T-helper 17 cell (primary cell): ENCODE data around the gene DDRGK1. TPM values are rescaled to one million over a fixed set of nuclear protein-coding genes. Genes with fewer than 3 reads are reported as not detected.

Source experiments
- ATAC-seq: fragments of 150-1000 bp; cut with Tn5 transposase; 2 replicates; pipeline ENCODE4 v1.10.0; 2021; ENCODE audit warnings: mild to moderate bottlenecking, moderate library complexity
- DNase-seq, 3 donors: peaks; one replicate each; pipeline versions ENCODE4 v3.0.0 to v3.0.0-alpha.2; 2020 to 2021
- H3K9me3 ChIP-seq: one replicate; pipeline ENCODE4 v1.7.0; 2013; ENCODE audit warnings: low read length, mild to moderate bottlenecking; ENCODE audit not compliant: control insufficient read depth, poor library complexity, severe bottlenecking
- H3K27ac Mint-ChIP-seq: one replicate; pipeline ENCODE4 v1.8.0; 2022; ENCODE audit warnings: mild to moderate bottlenecking, moderate library complexity, mixed read lengths
- H3K27me3 Mint-ChIP-seq: one replicate; pipeline ENCODE4 v1.8.0; 2022; ENCODE audit warnings: mixed read lengths
- H3K36me3 Mint-ChIP-seq: one replicate; pipeline ENCODE4 v1.8.0; 2022; ENCODE audit warnings: low read depth, mixed read lengths
- H3K4me1 Mint-ChIP-seq: one replicate; pipeline ENCODE4 v1.8.0; 2022; ENCODE audit warnings: mild to moderate bottlenecking, mixed read lengths
- H3K4me3 Mint-ChIP-seq: one replicate; pipeline ENCODE4 v1.8.0; 2022; ENCODE audit warnings: mild to moderate bottlenecking, moderate library complexity, mixed read lengths
- total RNA-seq, 4 donors: library from RNA in 2 of 4; stranded (reverse) in 2 of 4; gene quantifications; one replicate each; pipeline ENCODE4 v1.2.3 and lab custom pipeline; 2022 to 2026

Gene DDRGK1
- total RNA-seq, 2 donors from 2014 or later: 43.7 to 45.6 TPM

DNA sequence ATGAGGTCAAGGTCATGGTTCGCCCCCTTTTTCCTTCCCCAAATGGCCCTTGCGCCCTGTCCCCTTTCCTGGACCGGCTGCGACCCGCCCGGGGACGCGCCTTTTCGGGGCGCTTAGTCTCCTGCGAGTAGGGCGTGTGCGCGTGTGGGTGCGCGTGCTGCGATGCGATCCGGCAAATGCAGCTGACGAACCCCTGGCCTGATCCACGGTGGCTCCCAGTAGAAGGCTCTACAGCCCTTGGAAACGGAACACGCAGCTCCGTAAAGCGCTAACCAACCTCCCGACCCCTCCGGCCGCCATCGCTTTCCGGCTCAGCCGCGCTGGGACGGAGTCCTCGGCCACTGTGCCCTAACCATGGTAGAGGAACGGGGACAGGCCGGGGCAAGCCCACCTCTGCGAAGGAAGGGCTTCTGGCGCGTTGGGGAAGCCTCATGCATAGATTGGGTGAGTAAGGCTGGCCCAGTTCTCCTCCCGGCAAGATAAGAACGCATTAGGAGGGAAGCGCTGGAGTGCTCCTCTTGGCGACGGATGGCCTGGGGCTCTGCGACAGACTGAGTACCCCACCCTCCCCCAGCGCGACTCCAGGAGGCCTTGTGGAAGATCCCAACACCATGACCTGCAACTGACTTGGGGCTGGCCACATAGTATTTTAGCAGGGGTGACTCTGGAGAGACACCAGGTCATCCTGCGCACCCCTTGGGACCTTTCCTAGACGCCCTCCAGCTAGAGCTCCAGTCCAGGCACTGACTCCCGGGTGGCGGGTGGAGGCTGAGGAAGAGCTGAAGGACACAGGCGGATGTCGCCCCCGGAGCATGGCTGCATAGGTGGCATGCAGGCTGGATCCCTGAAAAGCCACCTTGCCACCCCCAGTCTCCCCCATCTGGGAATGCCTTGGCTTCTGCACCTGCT, 35.6 kb upstream of the DDRGK1 start:
- DNase-seq: no peak
- ATAC-seq: peak; percentile 27
- H3K4me1 Mint-ChIP-seq: peaks cover 8% of the 10 kb centered on the region
- H3K4me3 Mint-ChIP-seq: peak overlapping the region; percentile 95
- H3K9me3 ChIP-seq: no peaks in the 10 kb centered on the region
- H3K27me3 Mint-ChIP-seq: peaks cover 50% of the 10 kb centered on the region
- H3K27ac Mint-ChIP-seq: no peak overlapping the region
- peaks cover 4% of the 10 kb centered on the region for H3K36me3 Mint-ChIP-seq

DNA sequence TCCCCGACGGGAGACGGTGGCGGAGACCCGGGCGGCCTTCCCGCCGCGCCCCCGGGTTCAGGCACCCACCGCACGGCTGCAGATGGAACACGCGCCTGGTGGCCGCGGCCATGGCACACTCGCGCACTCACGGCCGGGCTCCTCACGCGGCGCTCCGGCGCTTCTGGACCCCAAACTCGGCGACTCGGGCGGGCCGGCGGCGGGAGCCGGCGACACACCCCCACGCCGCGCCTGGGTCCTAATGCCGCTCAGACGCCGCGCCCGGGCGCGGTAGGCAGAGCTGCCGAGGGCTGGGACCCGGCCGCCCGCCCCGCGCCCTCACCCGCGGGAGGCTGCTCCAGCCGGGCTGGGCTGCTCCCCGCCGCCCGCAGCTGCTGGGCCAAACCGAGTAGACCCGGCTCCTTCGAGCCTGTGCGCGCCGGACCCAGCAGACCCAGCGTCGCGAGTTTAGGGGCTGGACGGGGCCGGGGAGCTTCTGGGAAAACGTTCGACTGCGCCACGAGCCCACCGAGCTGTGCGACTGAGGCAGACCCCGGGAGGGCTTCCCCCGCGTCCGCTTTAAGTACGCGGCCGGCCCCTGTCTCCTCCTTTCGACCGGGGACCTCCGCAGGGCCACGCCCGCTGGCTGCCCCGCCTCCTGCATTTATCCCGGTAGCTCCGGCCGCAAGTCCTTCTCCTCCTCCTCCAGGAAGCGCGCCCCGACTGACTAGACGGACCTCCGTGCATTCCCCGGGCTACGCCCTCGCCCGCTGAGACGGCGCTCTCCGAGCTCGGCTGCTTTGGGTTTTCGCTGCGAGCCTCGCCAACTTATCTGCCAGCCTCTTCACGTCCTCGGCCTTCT, 34.8 kb upstream of the DDRGK1 start, which contains the start of gene SLC4A11:
Gene SLC4A11 (minus strand): TSS at position 165 of the 841 bp plus-strand sequence. CDS start 53 bp downstream, at position 112.
- Mint-ChIP-seq H3K27ac (no peak within 1 kb of the TSS), H3K27me3 (peaks cover 55% of the 10 kb centered on the region), H3K4me1 (peaks cover 7% of the 10 kb centered on the region), H3K36me3 (peaks cover 4% of the 10 kb centered on the region), H3K4me3 (peak within 1 kb of the TSS; percentile 95)
- no peaks in the 10 kb centered on the region for H3K9me3 ChIP-seq
- DNase-seq: no peak
- ATAC-seq: peak; percentile 74

DNA sequence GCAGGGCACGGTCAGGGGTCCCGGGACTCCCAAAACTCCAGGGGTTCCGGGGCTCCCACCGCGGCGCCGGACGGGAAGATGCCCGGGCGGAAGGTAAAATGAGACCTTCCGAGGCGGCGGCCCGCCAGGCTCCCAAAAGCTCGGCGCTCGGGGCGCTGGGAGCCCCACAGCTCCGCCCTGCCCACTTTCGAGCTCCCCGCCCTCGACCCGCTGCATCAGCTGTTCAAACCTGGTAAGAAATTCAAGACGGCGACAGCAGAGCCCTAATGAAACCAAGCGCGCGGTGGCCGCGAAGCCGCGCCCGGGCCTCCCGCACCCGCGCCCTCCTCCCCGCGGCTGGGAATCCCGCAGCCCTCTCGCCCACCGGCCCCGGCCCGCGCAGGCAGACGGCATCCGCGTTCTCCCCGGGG, 34.1 kb upstream of the DDRGK1 start:
- no peak overlapping the region for H3K27ac Mint-ChIP-seq
- H3K4me1 Mint-ChIP-seq: peaks cover 6% of the 10 kb centered on the region
- ATAC-seq: peak; percentile 76

DNA sequence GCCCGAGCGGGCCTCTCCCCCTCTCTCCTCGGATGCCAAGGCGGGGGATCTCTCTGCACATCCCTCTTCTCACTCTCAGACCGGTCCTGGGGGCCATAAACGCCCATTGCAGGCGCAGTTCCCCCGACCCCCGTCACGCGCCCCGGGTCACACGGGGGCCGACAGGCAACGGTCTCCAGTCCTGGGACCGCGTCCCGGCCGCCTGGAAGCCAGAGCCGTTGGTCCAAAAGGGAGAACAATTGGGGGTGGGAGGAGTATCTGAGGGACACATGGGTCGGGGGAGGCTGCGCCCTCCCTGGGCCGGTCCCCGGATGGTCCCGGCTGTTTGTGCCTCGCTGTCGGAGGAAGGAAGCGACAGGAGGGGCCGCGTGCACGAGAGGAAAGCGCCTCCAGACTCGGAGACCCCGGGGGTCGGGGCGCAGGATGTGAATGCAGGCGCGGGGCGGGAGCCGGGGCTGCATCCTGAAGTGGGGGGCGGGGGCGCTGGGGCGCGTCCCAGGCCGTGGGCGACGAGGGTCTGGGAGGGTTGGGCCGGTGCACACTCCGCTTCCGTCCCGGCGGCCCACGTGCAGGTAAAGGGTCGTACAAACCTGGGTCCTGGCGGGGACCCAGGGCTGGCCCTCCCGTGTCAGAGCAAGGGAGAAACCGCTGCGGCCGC, 33.6 kb upstream of the DDRGK1 start:
- DNase-seq (no peak), ATAC-seq (no peak)
- Mint-ChIP-seq H3K4me1 (peaks cover 6% of the 10 kb centered on the region), H3K4me3 (peak overlapping the region; percentile 88), H3K27ac (no peak overlapping the region), H3K36me3 (peaks cover 4% of the 10 kb centered on the region), H3K27me3 (peaks cover 55% of the 10 kb centered on the region)
- H3K9me3 ChIP-seq: no peaks in the 10 kb centered on the region

More for the DNA sequence above, 34.1 kb upstream of the DDRGK1 start:
- Mint-ChIP-seq H3K27me3 (peaks cover 55% of the 10 kb centered on the region), H3K36me3 (peaks cover 4% of the 10 kb centered on the region), H3K4me3 (peak overlapping the region; percentile 88)
- peak in 1 of 3 donors; percentile 18 for DNase-seq
- no peaks in the 10 kb centered on the region for H3K9me3 ChIP-seq

DNA sequence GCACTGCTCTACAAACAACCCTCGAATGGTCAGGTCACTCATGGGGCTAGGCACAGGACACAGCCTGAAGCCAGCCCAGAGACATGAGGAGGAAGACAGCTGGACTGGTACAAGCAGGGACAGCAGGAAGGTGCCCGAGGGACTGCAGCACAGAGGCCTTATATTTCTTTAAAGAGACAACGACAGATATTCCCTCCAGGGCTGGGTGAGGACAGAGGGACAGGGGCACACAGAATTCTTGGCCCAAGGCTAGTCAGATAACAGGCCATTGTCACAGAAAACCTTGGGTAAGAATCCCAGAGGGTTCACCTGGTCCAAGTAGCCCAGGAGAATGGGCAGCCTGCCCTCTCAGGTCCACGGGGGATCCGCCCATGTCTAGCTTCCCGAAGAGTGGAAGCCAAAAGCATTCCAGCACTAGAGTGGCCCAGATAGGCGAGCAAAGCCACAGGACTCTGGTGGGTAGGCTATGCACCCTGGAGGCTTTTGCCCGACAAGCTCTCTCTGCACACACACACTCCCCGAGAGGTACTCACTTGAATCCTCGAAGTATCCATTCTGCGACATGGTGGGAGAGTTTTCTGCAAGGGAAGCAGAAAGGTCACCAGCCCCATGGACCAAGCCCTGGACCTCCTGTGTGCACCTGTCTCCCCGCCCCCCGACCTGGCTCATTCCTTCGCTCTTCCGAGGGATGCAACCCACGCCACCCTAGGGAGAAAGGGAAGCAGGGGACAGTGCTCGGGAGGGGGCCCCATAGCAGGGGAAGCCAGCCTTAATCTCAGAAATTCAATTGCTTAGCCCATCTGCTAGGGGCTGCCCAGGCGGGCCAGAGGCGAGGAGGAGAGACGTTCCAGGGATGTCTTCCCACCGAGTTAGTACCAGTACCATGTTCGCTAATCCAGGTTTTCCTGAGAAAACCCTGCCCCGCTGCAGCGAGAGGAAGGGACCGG, 32.8 kb upstream of the DDRGK1 start:
- H3K9me3 ChIP-seq: no peaks in the 10 kb centered on the region
- Mint-ChIP-seq H3K36me3 (peaks cover 4% of the 10 kb centered on the region), H3K27me3 (peaks cover 51% of the 10 kb centered on the region), H3K4me3 (peak overlapping the region; percentile 88), H3K27ac (no peak overlapping the region), H3K4me1 (peaks cover 6% of the 10 kb centered on the region)
- ATAC-seq: no peak
- DNase-seq: no peak

DNA sequence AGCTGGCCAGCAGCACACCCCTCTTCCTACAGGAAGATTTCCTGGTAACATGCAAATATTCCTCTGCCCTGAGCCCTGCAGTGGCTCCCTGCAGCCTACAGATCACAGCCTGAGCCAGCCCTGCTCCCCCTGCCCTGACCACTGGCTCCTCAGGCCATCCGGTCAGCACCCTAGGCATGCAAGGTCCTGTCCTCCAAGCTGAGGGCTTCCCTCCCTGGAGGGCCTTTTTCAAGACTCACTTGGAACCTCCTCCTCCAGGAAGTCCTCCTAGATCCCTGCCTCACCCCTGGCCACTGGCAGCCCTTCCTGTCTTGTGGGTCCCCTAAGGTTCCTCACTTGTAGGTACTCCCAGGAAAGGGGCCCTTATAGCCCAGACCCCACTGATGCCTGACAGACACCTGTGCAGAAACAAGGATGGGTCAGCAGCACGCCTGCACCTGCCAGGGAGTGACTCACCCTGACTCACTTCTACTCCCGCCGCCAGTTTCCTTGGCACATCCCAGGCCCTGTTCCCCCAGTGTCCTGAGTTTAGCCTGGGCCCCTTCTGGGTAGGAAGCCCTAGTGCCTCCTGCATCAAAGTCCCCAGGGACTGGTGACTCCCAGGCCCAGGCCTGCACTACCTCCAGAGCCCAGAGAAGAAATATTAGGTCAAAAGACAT, 31.3 kb upstream of the DDRGK1 start:
- Mint-ChIP-seq H3K27me3 (peaks cover 41% of the 10 kb centered on the region), H3K36me3 (peaks cover 4% of the 10 kb centered on the region), H3K27ac (no peak overlapping the region), H3K4me3 (no peak overlapping the region), H3K4me1 (peaks cover 6% of the 10 kb centered on the region)
- no peaks in the 10 kb centered on the region for H3K9me3 ChIP-seq
- DNase-seq (no peak), ATAC-seq (no peak)

DNA sequence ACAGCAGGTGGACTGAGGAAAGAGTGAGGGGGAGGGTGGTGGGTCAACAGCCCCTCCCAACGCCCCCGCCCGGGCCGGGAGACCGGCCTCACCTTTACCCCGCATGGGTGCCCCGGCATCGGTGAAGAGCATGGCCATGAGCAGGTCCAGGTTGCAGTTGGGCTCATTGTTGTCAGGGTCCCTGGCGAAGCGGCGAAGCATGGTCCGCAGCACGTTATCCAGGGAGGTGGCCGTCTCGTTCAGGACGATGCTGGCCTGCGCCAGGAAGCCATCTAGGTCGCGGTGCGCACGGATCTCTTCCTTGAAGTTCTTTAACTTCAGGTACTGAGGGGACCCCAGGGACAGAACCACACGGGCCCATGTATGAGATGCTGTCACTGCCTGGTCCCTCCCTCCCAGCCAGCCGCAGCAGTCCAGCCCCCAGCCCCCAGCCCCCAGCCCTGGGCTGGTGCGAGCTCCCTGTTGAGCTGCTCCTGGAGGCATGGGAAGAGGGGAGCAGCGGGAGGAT, 29.6 kb upstream of the DDRGK1 start:
- Mint-ChIP-seq H3K27me3 (peaks cover 33% of the 10 kb centered on the region), H3K4me3 (no peak overlapping the region), H3K36me3 (no peaks in the 10 kb centered on the region), H3K4me1 (no peaks in the 10 kb centered on the region), H3K27ac (no peak overlapping the region)
- no peak for DNase-seq
- no peak for ATAC-seq
- H3K9me3 ChIP-seq: no peaks in the 10 kb centered on the region

DNA sequence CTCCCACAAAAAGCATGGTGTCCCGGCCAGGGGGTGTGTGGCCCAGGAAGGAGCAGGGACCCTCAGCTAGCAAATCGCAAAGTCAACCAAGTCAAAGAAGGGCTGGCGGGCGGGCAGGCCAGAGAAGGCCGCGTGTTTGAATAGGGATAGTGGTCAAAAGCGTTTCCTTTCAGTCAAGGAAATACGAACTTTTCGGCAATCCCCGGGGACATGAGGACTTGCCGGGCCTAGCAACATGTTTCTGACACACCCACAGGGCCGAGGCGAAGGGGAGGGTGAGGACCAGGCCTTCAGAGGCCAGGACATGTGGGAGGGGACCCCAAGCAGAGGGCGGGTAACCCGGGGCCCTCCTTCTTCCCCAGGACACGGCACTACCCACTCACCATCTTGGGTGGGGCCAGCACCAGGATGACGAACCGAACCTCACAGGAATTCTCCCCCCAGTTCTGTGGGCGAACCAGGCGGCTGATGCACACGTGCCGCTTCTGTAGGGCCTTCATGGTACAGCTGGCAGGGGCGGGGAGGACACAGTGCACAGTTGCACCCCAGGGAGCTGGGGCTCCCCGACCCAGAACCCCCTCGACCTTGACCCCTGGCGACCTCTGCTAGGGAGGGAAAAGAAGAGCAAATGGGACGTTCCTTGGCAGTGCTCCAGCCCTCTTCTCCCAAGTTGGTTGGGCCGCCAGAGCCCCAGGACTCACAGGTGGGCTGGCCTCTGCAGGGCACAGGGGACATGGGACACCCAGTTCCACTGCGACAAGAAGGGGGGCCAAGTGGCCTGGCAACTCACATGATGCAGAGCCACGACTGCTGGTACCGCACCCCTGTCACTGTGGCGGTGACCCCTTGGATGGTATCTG, 28.9 kb upstream of the DDRGK1 start:
- Mint-ChIP-seq H3K27ac (no peak overlapping the region), H3K36me3 (no peaks in the 10 kb centered on the region), H3K27me3 (peaks cover 33% of the 10 kb centered on the region), H3K4me1 (no peaks in the 10 kb centered on the region), H3K4me3 (no peak overlapping the region)
- DNase-seq: no peak
- H3K9me3 ChIP-seq: no peaks in the 10 kb centered on the region
- ATAC-seq: no peak

DNA sequence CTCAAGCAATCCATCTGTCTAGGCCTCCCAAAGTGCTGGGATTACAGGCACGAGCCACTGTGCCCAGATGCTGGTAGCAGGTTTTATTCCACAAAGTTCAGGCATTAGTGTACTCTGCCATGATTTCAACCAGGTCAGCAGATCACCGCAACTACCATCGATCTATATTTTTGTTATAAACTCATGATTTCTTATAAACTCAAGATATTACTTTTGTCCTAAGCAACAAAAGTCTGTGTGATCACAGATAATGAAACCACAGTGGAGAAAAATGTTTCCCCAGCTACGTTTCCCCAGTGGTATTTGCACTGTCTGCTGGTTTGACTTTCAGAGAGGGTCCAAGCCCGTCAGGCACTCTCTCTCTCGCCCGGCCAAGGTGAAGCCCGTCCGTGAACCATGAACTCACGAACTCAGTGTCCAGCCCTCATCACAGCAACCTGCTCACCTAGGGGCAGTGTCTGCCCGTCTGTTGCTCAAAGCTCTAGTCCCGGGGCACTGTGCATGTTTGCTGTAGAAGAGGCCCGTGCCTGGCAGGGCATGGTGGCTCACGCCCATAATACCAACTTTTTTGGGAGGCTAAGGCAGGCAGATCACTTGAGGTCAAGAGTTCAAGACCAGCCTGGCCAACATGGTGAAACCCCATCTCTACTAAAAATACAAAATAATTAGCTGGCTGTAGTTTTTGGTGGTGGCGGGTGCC, 27.6 kb upstream of the DDRGK1 start:
- no peaks in the 10 kb centered on the region for H3K9me3 ChIP-seq
- Mint-ChIP-seq H3K4me1 (no peaks in the 10 kb centered on the region), H3K27me3 (peaks cover 24% of the 10 kb centered on the region), H3K36me3 (no peaks in the 10 kb centered on the region), H3K4me3 (no peak overlapping the region), H3K27ac (no peak overlapping the region)
- ATAC-seq (no peak), DNase-seq (no peak)

DNA sequence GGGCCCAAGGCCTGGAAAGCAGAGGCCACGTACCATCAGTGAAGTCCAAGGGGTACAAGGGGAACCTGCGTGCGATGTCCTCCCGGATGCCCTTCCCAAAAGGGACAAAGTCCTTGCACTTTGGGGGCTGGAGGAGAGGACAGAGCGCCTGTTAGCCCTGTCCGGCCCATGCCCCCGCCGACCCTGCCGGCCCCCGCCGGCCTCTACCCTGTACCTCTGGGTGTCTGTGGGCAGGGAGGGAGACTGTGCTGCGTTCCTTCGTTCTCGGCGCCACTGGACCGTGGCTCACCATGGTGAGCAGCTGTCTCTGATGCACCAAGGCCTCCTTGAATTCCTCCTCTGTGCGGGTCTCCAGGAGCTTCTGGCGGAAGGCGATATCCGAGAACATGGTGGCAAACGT, 26.6 kb upstream of the DDRGK1 start:
- peaks cover 15% of the 10 kb centered on the region for H3K27me3 Mint-ChIP-seq
- ATAC-seq (no peak), DNase-seq (no peak)
- H3K4me3 Mint-ChIP-seq: no peak overlapping the region
- no peak overlapping the region for H3K27ac Mint-ChIP-seq
- no peaks in the 10 kb centered on the region for H3K36me3 Mint-ChIP-seq
- no peaks in the 10 kb centered on the region for H3K9me3 ChIP-seq
- no peaks in the 10 kb centered on the region for H3K4me1 Mint-ChIP-seq
